SH-SY5Y (cell line): Measurements from ENCODE around the gene CLDN16.

Source experiments
- GATA2 ChIP-seq: IDR thresholded peaks from 2 replicates; pipeline ENCODE4 v1.6.1; 2011; ENCODE audit warnings: mild to moderate bottlenecking, low read depth, low read length
- GATA3 ChIP-seq: IDR thresholded peaks from 2 replicates; pipeline ENCODE4 v1.6.1; 2011; ENCODE audit warnings: low read depth, mild to moderate bottlenecking, low read length, moderate library complexity

CLDN16 gene

DNA sequence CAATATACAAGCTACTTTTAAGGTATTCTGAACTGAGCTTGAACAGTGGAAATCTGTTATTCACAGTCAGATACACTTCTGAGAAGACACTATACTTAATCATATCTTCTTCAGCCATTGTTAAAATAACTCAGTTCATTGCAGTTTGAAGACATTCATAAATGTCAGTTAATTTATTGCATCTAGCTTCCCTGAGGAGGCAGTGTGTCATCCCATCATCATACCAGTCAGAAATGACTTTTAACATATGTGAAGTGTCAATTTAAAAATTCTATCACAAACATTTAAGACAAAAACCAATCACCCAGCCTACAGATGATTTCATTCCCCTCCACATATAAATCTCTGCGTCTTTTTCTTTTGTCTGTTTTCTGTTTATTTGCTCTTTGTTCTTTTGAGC lies 54.3 kb downstream of the CLDN16 start:
- no peak for TF ChIP-seq GATA3
- no peak for TF ChIP-seq GATA2

DNA sequence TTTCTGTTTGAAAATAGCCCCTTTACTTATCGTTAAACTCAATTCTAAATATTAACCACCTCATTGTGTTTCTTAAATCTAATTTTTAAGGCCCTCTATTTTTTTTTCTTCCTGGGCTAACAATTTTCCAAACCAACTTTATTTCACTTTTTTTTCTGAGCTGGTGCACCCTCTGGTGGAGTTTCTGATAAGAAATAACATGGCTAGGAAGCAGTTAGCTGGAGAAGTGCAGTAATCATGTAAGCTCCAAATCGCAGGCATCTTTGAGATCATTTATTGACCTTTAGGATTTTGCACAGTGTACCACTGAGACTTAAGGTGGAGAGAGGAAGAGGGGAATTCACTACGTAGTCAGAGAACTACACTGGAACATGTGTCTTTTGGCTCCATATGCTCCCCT lies 55.3 kb downstream of the CLDN16 start:
- TF ChIP-seq GATA2: no peak
- TF ChIP-seq GATA3: no peak

GRCh38 chr3:190444006-190444405 lies 56.0 kb downstream of the CLDN16 start:
- TF ChIP-seq GATA2 (no peak), GATA3 (no peak)

GRCh38 chr3:190444576-190445145 lies 56.7 kb downstream of the CLDN16 start:
- TF ChIP-seq GATA2: no peak
- no peak for TF ChIP-seq GATA3

GRCh38 chr3:190446573-190447279 lies 58.8 kb downstream of the CLDN16 start:
- TF ChIP-seq GATA3: no peak
- no peak for TF ChIP-seq GATA2

DNA sequence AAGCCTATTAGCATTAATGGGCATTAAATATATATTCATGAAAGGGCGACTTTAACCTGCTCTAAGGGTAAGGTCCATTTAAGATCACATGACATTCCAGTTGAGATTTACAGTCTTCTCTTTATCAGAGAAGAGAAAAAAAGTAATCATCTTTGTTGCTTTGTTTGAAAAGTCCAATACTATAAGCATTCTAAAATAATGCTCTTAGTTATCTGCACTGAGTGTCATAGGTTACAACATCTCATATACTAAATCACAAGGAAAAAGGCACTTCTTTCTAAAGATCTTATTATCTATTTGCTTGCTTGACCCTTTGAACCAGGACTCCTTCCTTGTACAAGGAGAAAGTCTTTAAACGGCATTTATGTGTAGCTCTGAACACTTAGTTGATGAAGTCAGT lies 60.3 kb downstream of the CLDN16 start:
- no peak for TF ChIP-seq GATA2
- no peak for TF ChIP-seq GATA3

DNA sequence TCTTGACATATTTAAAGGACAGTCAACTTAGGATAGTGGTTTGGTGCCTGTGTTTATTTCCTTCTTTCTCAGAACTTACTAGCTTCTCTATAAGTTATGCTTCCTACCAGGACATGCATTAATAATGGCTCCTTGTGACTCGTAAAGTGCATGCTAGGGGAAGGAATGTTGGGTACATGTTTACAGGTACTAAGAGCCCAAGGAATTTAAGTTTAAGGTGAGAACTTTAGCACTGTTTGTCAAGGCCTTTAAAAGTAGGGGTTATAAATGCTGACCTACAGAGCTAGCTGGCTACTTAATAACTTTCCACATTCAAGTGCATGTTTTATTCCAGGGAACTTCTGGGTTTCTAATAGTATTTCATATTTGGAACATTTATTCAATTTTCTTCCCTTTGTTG lies 61.8 kb downstream of the CLDN16 start, which contains the start of gene TMEM207:
TMEM207 (minus strand) TSS at position 101 of the 400 bp plus-strand sequence; CDS start at position 9, 92 bp downstream.
- TF ChIP-seq GATA2 (no peak), GATA3 (no peak)

DNA sequence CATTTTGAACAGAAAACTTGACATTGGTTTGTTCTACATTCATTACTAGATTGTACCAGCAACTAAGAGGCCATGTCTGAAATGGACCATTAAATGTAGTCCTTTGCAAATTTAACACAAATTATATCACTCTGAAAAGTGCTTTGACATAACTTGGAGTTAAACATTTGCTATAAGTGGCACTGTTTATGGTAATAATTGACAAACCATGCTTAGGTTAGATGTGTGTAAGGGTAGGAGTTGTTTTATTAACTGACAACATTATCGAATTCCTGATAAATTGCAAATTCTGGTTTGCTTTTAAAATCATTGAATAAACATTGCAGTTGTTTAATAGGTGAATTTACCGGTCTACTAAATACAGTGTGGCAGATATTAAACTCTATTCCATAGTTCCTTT lies 67.9 kb downstream of the CLDN16 start:
- no peak for TF ChIP-seq GATA3
- TF ChIP-seq GATA2: no peak

DNA sequence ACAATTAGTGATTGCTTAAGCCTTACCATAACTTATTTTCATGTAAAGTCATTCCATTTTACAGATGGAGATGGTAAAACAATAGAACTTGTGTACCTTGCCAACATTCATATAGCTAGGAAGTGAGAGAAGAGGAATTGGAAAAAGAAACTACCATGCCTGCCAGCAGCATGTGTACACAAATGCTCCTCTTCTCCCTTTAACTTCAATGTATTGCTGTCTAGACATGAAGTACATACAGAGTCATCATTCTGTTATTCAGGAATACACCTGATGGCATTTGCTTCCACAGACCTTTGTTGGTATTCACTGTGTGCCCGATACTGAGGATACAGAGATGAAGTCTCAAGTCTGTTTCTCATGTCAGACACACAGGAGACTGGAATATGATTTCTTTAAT lies 68.8 kb downstream of the CLDN16 start:
- TF ChIP-seq GATA3: no peak
- no peak for TF ChIP-seq GATA2

GRCh38 chr3:190458040-190458439 lies 70.1 kb downstream of the CLDN16 start:
- TF ChIP-seq GATA3 (no peak), GATA2 (no peak)
